Astrocyte (in vitro differentiated cells and primary cell): ENCODE data around the gene ESD. TPM values are rescaled to one million over a fixed set of nuclear protein-coding genes. Genes with fewer than 3 reads are reported as not detected.

ENCODE experiments used
- DNase-seq: peaks from one replicate; pipeline ENCODE4 v3.0.0-alpha.2; 2010; ENCODE audit warnings: low read depth
- FAIRE-seq: peaks from 2 replicates; lab custom pipeline; 2011; peaks lifted over from hg19 to GRCh38; lab: Jason Lieb, UNC
- H2AFZ ChIP-seq: 2 replicates; pipeline ENCODE4 v1.6.0; 2012; ENCODE audit warnings: low read depth, low read length, inconsistent platforms
- H3K27ac ChIP-seq: 2 replicates; pipeline ENCODE4 v1.5.1; 2011; ENCODE audit warnings: low read depth, low read length, inconsistent platforms
- H3K27me3 ChIP-seq: 2 replicates; pipeline ENCODE4 v1.6.0; 2011; ENCODE audit warnings: low read length, inconsistent platforms; ENCODE audit not compliant: insufficient read depth
- H3K36me3 ChIP-seq: 2 replicates; pipeline ENCODE4 v1.5.1; 2011; ENCODE audit warnings: low read length, inconsistent platforms; ENCODE audit not compliant: insufficient read depth
- H3K4me1 ChIP-seq: 2 replicates; pipeline ENCODE4 v1.5.1; 2011; ENCODE audit warnings: low read length, inconsistent platforms; ENCODE audit not compliant: insufficient read depth
- H3K4me2 ChIP-seq: 2 replicates; pipeline ENCODE4 v1.6.0; 2012; ENCODE audit warnings: low read length, inconsistent platforms
- H3K4me3 ChIP-seq: 2 replicates; pipeline ENCODE4 v1.5.1; 2011; ENCODE audit warnings: low read depth, mild to moderate bottlenecking, low read length, inconsistent platforms; ENCODE audit not compliant: insufficient read depth
- H3K79me2 ChIP-seq: 2 replicates; pipeline ENCODE4 v1.6.0; 2012; ENCODE audit warnings: mild to moderate bottlenecking, low read length, inconsistent platforms; ENCODE audit not compliant: insufficient read depth
- H3K9ac ChIP-seq: 2 replicates; pipeline ENCODE4 v1.6.0; 2012; ENCODE audit warnings: mild to moderate bottlenecking, low read length, inconsistent platforms
- H3K9me3 ChIP-seq: 2 replicates; pipeline ENCODE4 v1.5.1; 2012; ENCODE audit warnings: low read depth, mild to moderate bottlenecking, low read length, inconsistent platforms; ENCODE audit not compliant: insufficient read depth
- H4K20me1 ChIP-seq: 2 replicates; pipeline ENCODE4 v1.6.0; 2012; ENCODE audit warnings: low read length, inconsistent platforms; ENCODE audit not compliant: insufficient read depth
- H3K27ac Mint-ChIP-seq: one replicate; pipeline ENCODE4 v1.8.0; 2021; ENCODE audit warnings: mild to moderate bottlenecking, mixed read lengths; ENCODE audit not compliant: unreplicated experiment
- H3K27me3 Mint-ChIP-seq: one replicate; pipeline ENCODE4 v1.8.0; 2021; ENCODE audit warnings: low read depth, mixed read lengths; ENCODE audit not compliant: unreplicated experiment
- H3K36me3 Mint-ChIP-seq: one replicate; pipeline ENCODE4 v1.8.0; 2021; ENCODE audit warnings: low read depth, mixed read lengths; ENCODE audit not compliant: unreplicated experiment
- H3K4me1 Mint-ChIP-seq: one replicate; pipeline ENCODE4 v1.8.0; 2021; ENCODE audit warnings: low read depth, mixed read lengths; ENCODE audit not compliant: unreplicated experiment
- H3K4me3 Mint-ChIP-seq: one replicate; pipeline ENCODE4 v1.8.0; 2021; ENCODE audit warnings: mild to moderate bottlenecking, moderate library complexity, mixed read lengths; ENCODE audit not compliant: unreplicated experiment
- H3K9me3 Mint-ChIP-seq: one replicate; pipeline ENCODE4 v1.8.0; 2021; ENCODE audit warnings: mild to moderate bottlenecking, mixed read lengths; ENCODE audit not compliant: unreplicated experiment
- EZH2 ChIP-seq: IDR thresholded peaks from 2 replicates; pipeline ENCODE4 v1.6.1; 2012; ENCODE audit warnings: mild to moderate bottlenecking, low read length, inconsistent platforms; ENCODE audit not compliant: insufficient read depth
- total RNA-seq: library from RNA; stranded (reverse); gene quantifications from 2 replicates; pipeline ENCODE4 v1.2.1, GENCODE V29; 2021
- TF ChIP-seq, protein P1 (sequence below): IDR thresholded peaks from 2 replicates; pipeline ENCODE4 v1.5.1; 2011; ENCODE audit warnings: low read depth, mild to moderate bottlenecking, inconsistent platforms, low read length, moderate library complexity; ENCODE audit not compliant: insufficient read depth

Gene ESD
- total RNA-seq, 1 donor from 2014 or later, result 91.3 TPM

GRCh38 chr13:46747031-46747820, 49.7 kb downstream of the ESD start:
- no peak overlapping the region for H3K27ac Mint-ChIP-seq
- no peak overlapping the region for H3K4me2 ChIP-seq

DNA sequence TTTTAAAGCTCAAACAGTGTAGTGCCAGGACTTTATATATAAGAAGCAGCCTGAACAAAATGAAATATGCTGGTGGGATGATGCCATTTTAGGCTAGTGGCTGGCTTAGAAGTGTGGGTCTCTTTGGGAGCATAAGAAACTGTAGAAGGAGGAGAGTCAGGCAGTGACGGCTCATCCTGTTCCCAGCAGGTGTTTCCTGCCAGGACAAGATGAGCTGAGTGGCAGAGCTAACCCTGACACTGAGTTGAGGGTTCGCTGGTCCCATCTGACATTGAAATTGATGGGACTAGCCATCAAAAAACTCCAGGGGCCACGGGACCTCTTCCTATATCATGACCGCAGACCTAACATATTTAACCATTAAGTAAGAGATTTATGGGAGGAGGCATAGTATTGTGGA, 51.3 kb downstream of the ESD start:
- FAIRE-seq, result no peak
- no peak for DNase-seq
- Histone ChIP-seq H3K4me3 (no peak overlapping the region), H2AFZ (no peak overlapping the region), H3K79me2 (no peaks in the 10 kb centered on the region), H3K4me2 (no peak overlapping the region), H3K9ac (no peak overlapping the region), H3K36me3 (peaks cover 6% of the 10 kb centered on the region), H4K20me1 (no peaks in the 10 kb centered on the region), H3K27ac (no peak overlapping the region), H3K27me3 (no peaks in the 10 kb centered on the region), H3K4me1 (peaks cover 22% of the 10 kb centered on the region), H3K9me3 (no peaks in the 10 kb centered on the region)
- no peak overlapping the region for H3K4me3 Mint-ChIP-seq
- H3K27me3 Mint-ChIP-seq, result no peaks in the 10 kb centered on the region
- H3K36me3 Mint-ChIP-seq, result peaks cover 24% of the 10 kb centered on the region
- H3K4me1 Mint-ChIP-seq, result peaks cover 13% of the 10 kb centered on the region
- no peak overlapping the region for H3K27ac Mint-ChIP-seq
- no peak for TF ChIP-seq EZH2
- TF ChIP-seq, protein P1, sequence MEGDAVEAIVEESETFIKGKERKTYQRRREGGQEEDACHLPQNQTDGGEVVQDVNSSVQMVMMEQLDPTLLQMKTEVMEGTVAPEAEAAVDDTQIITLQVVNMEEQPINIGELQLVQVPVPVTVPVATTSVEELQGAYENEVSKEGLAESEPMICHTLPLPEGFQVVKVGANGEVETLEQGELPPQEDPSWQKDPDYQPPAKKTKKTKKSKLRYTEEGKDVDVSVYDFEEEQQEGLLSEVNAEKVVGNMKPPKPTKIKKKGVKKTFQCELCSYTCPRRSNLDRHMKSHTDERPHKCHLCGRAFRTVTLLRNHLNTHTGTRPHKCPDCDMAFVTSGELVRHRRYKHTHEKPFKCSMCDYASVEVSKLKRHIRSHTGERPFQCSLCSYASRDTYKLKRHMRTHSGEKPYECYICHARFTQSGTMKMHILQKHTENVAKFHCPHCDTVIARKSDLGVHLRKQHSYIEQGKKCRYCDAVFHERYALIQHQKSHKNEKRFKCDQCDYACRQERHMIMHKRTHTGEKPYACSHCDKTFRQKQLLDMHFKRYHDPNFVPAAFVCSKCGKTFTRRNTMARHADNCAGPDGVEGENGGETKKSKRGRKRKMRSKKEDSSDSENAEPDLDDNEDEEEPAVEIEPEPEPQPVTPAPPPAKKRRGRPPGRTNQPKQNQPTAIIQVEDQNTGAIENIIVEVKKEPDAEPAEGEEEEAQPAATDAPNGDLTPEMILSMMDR, result no peak
- H3K9me3 Mint-ChIP-seq, result peaks cover 6% of the 10 kb centered on the region

More at GRCh38 chr13:46747031-46747820, 49.7 kb downstream of the ESD start:
- Histone ChIP-seq H4K20me1 (no peaks in the 10 kb centered on the region), H3K27ac (no peak overlapping the region), H2AFZ (no peak overlapping the region), H3K36me3 (peaks cover 6% of the 10 kb centered on the region), H3K4me1 (peaks cover 33% of the 10 kb centered on the region), H3K27me3 (no peaks in the 10 kb centered on the region), H3K9me3 (no peaks in the 10 kb centered on the region), H3K79me2 (no peaks in the 10 kb centered on the region), H3K9ac (no peak overlapping the region), H3K4me3 (no peak overlapping the region)
- DNase-seq, result no peak
- Mint-ChIP-seq H3K36me3 (peaks cover 23% of the 10 kb centered on the region), H3K4me3 (no peak overlapping the region), H3K27me3 (no peaks in the 10 kb centered on the region), H3K4me1 (peaks cover 23% of the 10 kb centered on the region), H3K9me3 (peaks cover 6% of the 10 kb centered on the region)
- TF ChIP-seq, protein P1, result no peak
- no peak for TF ChIP-seq EZH2
- no peak for FAIRE-seq

DNA sequence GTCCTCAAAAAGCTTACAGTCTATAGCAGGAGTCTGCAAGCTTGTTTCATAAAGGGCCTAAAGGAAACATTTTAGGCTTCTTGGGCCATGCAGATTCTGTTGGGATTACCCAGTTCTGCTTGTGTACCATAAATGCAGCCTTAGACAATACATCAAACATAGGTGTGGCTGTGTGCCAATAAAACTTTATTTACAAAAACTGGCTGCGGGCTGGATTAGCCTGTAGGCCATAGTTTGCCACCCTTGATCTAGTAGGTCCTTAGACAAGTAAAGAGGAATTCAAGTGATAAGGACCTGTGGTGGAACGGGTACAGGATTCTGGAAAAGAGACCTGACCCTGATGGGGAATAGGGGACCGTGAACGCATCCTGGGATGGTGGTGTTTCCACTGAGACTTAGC, 51.9 kb downstream of the ESD start:
- Histone ChIP-seq H4K20me1 (no peaks in the 10 kb centered on the region), H2AFZ (no peak overlapping the region), H3K27me3 (no peaks in the 10 kb centered on the region), H3K4me1 (peaks cover 15% of the 10 kb centered on the region), H3K9ac (no peak overlapping the region), H3K4me2 (no peak overlapping the region), H3K27ac (no peak overlapping the region), H3K79me2 (no peaks in the 10 kb centered on the region), H3K4me3 (no peak overlapping the region), H3K9me3 (no peaks in the 10 kb centered on the region), H3K36me3 (peaks cover 3% of the 10 kb centered on the region)
- no peak for DNase-seq
- H3K27me3 Mint-ChIP-seq, result no peaks in the 10 kb centered on the region
- H3K4me3 Mint-ChIP-seq, result no peak overlapping the region
- H3K4me1 Mint-ChIP-seq, result peaks cover 12% of the 10 kb centered on the region
- H3K36me3 Mint-ChIP-seq, result peaks cover 24% of the 10 kb centered on the region
- FAIRE-seq, result no peak
- no peak overlapping the region for H3K27ac Mint-ChIP-seq
- H3K9me3 Mint-ChIP-seq, result peaks cover 6% of the 10 kb centered on the region
- no peak for TF ChIP-seq EZH2
- TF ChIP-seq, protein P1, result no peak
